Stimulated activated CD4-positive, alpha-beta T cell treated with anti-CD3 and anti-CD28 coated beads, Interleukin-4, amount 100 ng/mL, for 24 hours (primary cell): ENCODE measurements around the gene HDAC9.

Experiments used
- DNase-seq: peaks from one replicate; pipeline ENCODE4 v3.0.0-alpha.2; 2020

Gene HDAC9

DNA sequence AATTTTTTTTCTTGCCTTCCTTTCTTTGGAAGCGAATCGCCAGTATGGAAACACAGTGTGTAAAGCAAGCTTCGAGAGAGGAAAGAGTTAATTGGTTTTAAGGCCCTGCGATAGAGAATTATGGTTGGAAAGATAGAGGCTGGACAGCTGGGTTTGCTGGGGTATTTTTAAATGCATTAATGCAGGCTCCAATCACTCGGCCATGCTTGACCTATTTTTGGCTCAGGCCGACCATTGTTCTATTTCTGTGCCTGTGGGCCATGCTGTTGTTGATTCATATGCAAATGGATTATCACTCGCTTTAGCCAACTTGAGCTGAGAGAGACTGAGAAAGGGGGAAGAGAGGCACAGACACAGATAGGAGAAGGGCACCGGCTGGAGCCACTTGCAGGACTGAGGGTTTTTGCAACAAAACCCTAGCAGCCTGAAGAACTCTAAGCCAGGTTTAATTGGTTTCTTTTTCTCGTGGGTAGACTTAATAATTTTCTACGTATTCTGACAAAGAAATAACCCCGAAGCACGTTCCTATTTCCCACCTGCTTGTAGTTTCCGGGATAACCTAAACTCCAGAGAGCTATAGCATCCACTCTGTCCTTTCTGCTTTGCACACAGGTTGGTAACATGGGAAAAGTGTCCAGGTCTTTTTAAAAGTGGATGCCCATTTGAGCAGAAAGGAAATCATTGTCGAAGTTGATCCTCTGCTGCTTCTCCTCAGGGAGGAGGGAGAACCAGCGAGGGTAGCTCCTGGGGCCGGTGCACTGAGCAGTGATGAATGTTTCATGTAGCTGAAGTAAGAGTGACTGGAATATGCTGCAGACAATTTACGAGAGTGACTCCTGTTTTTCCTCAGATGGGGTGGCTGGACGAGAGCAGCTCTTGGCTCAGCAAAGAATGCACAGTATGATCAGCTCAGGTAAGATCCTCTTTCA lies at the start of gene HDAC9:
Gene HDAC9 (plus strand): TSS at position 338 of the 929 bp plus-strand sequence. CDS start 554 bp downstream, at position 892.
- no peak for DNase-seq

DNA sequence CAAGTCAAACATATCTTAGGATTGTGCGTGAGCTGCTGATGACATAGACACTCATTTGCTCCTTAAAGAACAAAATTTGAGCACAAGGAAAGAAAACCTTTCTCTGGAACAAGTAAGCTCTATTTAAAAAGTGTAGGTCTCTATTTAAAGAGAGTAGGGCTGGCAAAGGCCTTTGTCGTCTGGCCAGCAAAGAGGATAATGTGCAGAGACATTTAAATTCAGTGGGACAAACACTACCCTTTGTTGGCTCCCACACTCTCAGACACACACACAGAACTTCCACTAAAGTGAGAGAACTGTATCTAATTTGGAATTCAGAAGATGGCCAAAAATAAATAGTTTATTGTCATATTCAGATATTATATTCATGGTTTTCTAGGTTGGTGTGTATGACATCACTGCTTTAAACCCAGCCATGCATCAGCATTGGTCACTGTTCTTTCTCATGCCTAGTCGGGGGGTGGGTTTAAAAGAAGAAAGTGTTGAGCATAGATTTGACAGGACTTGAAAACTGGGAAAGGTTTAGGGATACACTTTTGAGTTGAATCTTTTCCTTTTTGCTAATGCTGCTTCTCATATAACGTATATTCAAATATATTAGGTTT lies 49.5 kb upstream of the HDAC9 start:
- DNase-seq, result no peak

DNA sequence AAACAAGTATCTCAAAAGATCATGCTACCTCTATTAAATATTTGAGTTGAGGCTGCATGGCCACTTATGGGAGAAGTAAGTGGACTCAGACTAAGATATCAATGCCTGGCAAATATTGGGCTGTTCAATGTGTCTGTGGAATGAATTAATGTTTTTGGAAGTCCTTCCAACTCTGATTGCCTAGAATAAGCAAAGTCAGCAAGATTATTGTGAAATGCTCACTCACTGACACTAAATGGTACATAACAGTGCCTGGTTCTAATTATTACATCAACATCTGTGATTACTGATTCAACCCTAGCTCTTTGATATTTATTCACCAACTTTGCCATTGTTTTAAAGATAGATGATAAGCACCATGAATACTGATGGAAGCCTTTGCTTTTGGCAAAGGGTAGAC lies 45.5 kb upstream of the HDAC9 start:
- no peak for DNase-seq

DNA sequence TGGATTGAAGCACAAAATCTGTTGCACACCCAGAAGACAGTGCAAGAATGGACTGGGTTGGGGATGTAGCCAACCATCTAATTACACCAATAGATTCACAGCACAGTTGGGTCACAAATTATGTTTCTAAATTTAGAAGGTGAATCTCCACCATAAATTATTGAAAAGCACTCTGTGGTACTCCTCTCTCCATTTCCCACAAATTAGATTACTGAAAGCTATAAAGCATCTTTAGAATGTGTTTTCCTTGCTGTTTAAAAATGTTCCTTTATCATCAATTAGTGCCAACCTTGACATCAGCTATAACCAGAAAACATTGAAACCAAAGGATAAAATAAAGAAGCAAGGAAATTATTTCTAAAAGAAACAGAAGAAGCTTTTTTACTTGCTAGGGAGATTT lies 39.9 kb upstream of the HDAC9 start:
- DNase-seq, result no peak

DNA sequence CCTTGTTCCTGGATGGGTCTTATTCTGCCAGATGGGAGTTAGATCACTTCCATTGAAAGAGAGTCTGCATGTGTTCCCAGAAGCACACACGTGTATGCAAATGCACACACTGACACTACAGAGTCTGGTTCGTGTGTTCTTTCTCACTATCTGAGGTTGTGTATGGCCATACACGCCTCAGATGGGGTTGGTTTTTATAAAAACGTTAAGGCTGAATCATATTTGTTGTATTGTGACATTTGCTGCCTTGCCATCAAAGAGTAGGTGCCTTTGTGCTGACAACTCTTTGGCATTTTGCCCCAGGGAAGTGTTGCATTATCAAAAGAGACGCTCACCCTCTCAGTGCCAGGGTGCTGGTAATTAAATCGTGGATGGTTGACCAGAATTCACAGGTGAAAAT lies 37.7 kb upstream of the HDAC9 start:
- no peak for DNase-seq

DNA sequence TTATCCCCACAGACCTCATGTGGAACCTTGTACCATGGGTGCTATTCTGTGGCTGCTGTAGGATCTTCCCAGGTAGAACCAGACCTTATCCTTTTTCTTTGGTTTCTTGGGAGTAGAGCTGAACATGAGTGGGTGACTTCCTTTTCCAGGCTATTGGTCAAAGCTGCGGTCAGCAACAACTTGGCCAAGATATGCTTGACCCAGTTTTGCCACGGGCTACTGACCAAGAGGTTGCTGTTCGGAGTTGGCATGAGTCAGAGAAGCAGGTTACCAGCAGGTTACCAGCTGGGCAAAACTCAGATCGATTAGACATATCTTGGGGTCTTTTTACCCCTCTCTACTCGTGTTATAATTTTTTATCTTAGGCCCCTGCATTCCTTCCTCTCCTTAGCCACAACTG lies 36.7 kb upstream of the HDAC9 start:
- DNase-seq, result no peak

DNA sequence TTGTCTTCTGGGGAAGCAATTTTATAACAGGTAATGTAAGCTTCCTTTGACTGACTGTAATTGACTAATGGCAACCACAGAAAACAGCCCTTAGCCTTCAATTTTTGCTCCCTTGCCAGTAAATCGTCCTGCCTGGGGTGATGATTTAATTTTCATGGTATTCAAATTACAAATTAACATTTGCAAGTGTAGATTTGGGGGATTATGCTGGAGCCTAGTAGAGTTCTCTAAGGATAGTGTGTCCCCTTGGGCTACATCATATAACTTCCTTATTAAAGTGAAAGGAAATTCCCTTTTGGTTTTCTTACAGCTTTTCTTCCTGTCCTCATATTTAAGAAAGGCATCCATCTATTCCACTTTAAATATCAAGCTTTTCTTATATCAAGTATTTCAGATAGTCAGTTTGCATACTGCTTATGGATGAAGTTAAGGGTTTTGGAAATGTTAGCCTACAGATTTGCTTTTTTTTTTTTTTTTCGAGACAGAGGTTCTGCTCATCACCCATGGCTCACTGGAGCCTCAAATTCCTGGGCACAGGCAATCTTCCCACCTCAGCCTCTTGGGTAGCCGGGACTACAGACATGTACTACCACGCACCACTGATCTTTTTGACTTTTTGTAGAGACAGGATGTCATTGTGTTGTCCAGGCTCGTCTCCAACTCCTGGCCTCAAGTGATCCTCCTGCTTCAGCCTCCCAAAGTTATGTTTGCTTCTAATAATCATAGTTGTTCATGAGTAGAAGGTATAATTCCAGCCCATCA lies 35.9 kb upstream of the HDAC9 start:
- DNase-seq, result no peak

DNA sequence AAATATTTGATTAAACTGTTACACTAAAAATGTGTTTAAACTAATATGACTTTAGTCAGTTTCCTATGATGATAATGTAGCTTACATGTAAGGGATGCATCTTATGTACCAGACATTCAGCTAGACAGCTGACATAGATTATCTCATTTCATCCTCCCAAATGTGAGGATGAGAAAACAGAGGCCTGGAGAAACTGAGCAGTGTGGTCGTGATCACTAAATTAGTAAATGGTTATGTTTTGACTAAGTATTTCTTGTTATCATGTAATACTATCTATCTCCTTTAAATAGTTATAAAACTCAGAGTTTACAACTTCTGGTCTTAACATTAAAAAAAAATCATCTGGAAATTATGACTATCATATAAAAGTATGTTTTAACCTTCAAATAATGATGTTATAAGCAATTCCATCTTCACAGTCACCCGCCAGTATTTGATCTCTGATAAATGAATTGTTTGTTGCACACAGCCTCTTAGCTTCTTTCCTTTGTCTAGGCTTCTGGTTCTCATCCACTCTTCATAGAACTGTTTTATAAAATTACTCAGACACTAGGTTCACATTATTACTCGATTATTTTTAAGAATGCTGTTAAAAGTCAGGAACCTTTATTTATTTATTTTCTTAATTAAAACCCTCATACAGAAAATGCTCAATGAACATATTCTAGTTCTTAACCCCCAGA lies 33.6 kb upstream of the HDAC9 start:
- no peak for DNase-seq

DNA sequence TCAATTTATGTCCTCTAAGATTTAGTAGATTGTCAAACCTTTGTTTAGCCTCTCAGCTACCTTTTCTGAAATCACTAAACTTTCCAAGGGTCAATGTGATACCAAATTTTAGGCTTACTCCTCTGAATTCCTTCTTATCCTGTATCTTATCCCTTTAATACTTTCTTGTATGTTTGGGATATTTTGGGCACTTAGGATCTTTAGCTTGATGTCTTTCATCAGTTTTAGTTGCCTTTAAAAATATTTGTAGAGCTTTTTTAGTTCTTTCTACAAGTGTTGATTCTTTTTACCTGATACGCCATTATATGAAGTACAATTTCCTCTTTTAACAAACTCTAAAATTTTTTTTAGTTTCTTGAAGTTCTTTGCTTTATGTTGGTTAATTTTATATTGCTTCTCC lies 30.7 kb upstream of the HDAC9 start:
- no peak for DNase-seq

DNA sequence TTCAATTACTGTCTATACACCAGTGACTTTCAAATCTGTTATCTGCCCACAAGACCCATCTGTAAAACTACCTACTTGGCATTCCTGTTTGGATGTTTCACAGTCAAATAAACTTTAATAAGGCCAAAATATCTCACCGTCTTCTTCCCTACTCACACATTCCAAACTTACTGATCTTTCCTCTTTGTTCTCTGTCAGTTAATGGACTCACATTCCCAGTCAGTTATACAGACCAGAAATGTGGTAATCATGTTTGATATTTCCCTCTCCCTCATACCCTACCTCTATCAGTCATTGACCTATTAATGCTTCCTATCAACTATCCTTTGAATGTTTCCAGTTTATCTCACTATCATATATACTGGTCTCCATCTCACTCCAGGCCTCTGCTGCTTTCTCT lies 28.5 kb upstream of the HDAC9 start:
- DNase-seq, result no peak

DNA sequence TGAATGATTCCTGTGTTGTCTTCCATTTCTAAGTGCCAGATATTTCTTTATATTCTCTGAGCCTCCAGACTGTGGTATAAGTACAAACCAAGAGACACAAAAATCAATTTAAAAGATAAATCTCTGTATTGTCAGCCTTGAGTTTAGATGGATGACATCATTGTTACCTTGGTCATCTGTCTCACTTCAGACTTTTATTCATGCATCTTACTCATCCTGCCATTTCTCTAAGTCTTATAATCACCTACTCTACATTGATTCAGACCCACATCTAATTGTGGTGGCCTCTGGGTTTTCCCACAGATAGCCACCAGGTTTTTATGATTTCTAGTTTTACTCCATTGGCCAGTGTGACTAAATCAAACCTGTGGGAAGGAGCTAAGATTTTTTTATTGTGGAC lies 26.8 kb upstream of the HDAC9 start:
- no peak for DNase-seq

DNA sequence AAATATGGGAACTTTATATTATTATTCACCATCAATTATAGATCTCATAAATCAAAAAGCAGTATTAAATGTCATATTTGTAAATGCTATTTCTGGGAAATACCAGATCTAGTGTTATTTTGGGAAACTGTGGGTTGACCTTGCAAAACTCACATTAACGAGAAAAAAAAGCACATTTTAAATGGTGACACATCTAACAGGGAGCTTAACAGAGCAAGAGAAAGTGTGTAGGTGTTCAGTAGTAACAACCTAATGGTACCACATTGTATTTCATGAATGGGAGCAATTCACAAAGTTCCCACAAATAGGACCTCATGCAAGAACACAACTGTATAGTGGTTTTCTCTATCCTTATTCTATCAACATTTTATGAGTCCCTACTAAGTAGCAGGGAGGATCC lies 26.2 kb upstream of the HDAC9 start:
- no peak for DNase-seq

DNA sequence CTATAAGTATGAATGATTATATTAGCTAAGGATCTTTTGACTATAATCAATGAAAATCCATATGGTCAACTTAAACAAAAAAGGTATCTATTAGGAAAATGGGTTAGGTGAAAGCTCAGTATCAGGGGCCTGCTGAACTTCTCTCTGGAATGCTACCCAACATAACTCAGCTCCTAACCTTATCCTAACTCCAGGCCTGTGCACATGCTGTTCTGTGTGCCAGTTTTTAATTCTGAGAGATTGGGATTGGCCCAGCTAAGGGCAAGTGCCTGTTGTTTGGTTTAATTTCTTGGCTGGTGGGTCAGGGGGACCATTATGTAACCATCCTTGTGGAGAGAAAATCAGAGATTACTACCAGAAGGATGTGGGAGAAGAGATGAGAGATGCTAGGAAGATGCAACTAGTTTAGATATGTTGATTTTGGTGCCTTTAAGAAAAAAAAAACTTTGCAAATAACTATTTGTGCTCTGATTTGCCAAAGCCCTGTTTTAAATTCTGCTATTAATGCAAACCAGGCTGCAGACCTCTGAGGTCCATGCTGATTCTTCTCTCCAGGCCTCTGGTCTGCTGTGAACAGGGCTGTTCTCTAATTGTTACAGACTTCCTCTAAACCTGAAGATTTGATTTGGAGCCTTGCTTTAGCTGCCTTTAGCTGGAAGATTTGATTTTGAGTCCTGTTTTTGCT lies 23.9 kb upstream of the HDAC9 start:
- DNase-seq, result no peak

DNA sequence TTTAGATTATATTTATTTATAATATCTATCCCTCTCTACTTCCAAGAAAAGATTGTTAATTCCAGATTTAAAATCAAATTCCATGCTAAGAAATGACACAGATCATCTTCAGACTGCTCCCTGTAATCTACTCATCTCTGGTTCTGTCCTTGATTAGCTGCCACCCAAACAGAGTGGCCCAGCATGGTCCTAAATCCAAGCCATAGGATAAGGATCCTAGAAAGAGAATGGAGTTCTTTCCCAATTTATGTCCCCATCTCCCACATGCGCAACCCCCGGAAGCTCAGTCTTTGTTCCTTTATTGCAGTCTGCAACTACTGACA lies 23.4 kb upstream of the HDAC9 start:
- DNase-seq, result no peak

DNA sequence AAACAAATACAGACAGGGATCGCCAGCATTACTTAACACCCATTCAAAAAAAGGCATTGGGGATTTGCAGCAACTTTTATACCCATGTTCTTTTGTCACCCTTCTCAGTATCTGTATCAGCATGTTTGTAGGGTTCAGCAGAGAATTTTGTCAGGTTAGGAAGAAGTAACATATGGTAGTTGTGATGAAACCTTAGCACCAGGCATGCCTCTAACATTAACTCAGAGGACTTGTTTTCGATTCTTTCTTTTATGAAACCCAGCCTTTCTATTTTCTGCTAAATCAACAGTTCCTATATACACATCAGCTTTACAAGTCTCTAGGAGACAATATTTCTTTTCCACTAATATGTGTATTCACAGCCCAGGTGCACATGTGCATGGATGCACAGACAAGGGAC lies 22.4 kb upstream of the HDAC9 start:
- DNase-seq, result no peak

DNA sequence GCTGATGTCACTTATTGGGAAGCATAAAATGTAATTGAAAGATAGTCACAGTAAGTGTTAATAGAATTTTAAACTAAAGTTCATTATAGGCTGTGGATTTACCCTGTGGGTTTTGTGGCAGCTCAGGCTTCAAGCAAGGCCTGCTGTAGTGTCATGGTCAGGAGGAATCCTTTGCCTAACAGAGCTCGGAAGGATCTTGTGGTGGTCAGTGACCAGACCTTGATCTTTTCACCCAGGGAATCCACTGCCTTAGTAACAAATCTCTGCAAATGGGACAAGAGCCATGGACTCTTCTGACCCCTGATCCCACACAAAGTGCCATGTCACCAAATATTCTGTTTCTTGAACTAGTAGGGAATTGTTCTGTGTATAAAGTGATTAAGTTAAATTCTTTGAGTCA lies 20.6 kb upstream of the HDAC9 start:
- DNase-seq, result no peak

DNA sequence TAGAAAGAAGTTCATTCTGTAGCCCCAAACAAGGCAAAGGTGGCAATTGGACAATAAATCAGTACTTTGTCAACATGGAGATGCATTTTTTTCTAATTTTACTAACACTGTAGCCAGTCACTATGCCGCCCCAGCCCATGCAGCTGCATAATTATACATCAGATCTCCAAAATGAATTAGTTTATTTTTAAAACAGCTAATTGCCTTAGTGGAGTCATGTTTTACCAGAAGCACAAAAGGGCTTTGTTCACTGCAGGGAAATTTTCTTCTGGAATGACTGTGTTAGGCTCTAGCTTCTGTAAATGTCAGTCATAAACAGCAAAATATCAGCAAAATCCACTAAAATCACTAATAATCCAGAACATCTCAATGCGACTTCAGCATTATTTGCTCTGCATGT lies 20.1 kb upstream of the HDAC9 start:
- DNase-seq, result no peak

DNA sequence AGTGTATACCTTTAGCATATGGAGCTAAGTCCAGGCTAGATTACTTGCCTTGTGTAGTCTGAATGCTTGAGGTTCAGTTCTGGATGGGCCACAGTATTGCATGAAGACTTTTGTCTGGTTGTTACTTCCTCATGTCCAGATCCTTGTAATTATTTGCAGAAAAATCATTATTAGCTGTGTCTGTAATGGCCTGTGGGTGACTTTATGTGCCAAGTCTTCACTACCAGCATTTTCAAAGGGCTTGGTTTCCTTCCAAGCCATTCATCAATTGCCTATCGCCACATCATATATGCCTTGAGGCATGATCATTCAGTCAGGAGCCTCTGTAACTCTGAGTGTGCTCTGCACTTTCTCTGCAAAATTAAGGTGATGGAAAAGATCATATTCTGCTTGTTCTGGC lies 13.8 kb upstream of the HDAC9 start:
- no peak for DNase-seq

DNA sequence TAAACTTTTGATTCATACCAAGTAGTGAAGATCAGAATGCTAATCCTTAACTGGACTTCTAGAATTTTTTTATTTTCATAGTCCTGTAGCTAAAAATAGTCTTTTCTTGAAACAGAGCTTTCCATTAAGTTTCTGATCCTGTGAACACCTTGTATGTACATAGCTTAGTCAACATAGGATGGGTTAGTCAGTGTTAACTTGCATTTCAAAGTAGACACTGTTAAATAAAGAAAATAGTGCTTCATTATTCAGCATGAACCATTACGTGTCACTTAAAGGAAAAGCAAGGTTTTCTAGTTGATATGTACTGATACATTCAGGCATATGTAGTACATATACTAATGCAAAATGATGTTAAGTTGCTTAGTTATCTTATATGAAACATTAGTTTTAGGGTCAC lies 7.5 kb upstream of the HDAC9 start:
- no peak for DNase-seq

DNA sequence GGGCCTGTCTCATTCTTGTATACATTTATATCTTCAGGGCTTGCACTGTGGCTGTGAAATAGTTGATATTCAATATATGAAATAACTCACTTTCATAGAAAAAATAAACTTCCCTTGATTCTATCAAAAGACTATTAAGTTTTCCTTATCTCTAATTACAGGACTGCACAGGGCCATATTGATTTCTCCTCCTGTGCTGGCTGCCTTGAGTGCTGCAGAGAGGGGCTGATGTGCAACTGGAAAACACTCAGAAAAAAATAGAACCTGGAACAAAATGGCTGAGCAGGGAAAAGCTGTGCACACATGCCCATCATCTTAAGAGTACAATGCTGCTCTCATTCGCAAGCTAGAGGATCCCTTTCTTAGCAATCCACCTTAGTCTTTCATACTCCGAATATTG lies 5.9 kb upstream of the HDAC9 start:
- no peak for DNase-seq

DNA sequence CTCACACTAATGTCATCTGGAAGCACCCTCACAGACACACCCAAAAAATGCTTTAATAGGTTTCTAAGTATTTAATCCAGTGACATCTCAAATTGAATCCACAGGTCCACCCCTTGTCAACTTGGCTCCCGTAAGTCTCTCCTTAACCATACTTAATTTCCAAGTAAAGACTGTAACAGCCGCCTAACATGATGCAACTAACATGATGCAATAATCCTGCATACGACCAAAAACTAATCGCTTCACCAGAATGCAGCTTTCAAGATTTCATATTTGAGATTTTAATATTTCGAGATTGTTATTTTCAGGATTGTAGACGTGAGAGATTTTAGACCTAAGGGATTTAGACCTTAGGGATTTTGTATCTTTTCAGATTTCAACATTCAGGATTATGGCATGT lies 3.7 kb upstream of the HDAC9 start:
- DNase-seq, result no peak

DNA sequence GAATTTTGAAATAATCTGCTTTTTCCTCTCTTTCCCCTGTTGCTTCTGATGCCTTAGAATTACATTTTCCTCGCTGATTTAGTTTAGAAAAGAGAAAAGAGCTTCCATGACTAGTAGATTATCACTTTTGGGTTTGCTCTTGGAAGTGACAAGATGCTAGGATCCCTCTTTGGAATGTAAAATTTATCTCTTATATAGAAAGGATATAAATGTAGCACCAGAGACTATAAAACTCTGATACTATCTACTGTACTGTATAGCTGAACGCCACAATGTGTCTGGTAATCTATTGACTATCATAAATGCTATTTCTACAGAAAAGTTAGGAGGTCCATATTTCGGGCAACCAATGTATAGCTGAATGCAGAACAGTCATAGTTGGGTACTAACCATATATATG lies 1.1 kb upstream of the HDAC9 start:
- no peak for DNase-seq
